HG02884 (cell line): Measurements from ENCODE around the gene WDR54.

Source experiments
- ATAC-seq: cut with Tn5 transposase; IDR thresholded peaks from one replicate; pipeline ENCODE4 v1.9.1; 2021; ENCODE audit warnings: mild to moderate bottlenecking, moderate library complexity; ENCODE audit not compliant: unreplicated experiment

WDR54 gene, protein sequence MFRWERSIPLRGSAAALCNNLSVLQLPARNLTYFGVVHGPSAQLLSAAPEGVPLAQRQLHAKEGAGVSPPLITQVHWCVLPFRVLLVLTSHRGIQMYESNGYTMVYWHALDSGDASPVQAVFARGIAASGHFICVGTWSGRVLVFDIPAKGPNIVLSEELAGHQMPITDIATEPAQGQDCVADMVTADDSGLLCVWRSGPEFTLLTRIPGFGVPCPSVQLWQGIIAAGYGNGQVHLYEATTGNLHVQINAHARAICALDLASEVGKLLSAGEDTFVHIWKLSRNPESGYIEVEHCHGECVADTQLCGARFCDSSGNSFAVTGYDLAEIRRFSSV

DNA sequence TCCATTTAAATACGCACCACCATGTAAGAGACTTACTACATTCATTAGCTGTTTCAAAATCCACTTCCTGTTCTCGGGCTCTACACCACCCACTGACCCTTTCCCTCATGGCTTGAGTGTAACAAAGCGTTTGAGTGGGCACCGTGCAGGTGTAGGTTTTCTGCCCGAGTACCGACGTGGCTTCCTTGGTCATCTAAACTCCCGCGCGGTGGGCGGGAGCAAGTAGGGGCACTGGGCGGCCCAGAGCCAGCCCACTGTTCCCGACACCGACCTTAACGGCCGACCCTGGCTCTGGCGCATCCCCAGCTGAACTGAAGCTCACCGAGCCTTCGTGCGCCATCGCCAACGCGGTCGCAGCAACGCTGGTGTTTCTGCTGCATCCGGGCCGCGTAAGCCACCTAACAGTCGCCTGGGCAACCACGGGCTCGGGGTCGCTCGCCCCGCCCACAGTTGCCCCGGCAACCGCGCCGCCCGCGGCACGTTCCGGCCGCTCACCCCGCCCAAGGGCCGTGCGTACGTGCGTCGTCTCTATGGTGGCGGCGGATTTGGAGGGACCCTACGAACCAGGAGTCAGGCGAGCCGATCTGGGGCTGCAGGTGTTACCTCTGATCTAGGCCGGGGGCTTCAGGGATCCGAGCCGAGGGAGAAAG lies at the start of gene WDR54, which contains the start of gene C2orf81:
Gene WDR54, plus strand, starts transcription at position 510 of the 650 bp plus-strand sequence. CDS start 424 bp downstream, outside the sequence.
Gene C2orf81, minus strand, starts transcription at position 399 of the 650 bp plus-strand sequence. Its CDS starts 59 bp downstream, at position 340.
- ATAC-seq, result peak; percentile 89

GRCh38 chr2:74372674-74373073 lies 48.9 kb upstream of the WDR54 start:
- ATAC-seq, result no peak

DNA sequence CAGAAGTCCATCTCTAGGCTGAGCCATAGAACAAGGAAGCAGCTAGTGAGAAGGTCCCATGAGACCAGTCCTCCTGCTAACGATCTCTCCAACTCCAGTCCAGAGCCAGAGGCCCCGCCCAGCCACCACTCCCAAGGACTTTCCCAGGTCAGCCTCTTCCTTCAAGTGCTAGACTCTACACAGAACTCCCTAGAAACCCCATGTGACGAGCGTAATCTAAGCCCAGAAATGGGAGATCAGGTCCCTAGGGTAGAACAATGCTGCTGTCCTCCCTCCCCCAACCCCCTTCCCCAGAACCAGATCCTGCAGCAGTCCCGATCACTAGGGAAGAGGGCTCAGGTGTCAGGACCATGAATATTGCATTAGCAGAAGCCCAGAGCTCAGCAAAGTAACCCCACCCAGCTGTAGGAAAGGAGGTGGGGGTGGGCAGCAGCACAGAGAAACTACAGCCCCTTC lies 48.3 kb upstream of the WDR54 start:
- no peak for ATAC-seq

- no peak for ATAC-seq
Measured at GRCh38 chr2:74373985-74374384, 47.5 kb upstream of the WDR54 start.

- no peak for ATAC-seq
Measured at GRCh38 chr2:74374509-74375205, 46.9 kb upstream of the WDR54 start.

- ATAC-seq, result no peak
Measured at GRCh38 chr2:74375838-74376237, 45.7 kb upstream of the WDR54 start.

- no peak for ATAC-seq
Measured at GRCh38 chr2:74378007-74378406, 43.5 kb upstream of the WDR54 start.

DNA sequence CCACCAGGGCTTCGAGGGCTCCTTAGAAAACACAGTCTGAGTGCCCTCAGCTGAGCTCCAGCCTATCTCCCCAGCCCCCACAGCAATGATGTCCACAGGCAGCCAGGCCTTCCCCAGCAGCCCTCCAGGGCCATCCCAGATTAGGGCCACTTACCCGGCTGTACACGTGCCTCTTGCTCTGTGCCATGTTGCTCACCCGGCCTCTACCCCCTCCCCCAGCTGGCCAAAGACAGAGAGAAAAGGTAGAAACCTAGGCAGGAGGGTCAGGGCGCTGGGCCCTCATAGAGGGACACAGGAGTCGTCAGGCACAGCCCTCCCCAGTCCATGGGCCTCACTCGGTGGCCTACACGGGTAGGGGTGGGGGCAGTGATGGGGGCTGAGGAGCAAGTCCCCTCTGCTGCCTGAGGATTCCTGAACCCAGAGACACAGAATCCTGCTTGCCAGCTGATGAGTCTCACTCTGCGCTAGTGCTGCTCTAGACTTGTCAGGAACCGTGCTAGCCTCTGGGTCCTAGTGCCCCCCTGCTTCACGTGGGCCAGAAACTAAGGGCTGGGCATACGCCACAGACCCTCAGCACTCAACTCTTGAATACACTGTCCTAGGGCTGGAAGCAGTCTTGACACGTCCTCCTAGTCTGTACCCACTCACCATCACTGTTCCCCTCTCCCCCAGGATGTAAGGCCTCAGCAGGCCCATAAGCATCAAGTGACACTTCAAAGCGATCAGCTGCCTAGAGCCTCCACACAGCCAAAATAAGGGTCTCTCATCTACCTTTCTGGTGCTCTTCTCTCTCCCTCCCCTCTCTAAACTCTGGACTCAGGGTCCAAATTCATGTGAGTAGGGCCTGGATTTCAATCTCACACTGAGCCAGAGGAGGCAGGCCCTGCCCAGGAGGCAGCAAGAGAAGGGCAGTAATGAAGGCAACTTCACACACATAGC lies 41.4 kb upstream of the WDR54 start, which contains the start of gene DCTN1:
Gene DCTN1, minus strand, starts transcription at position 461 of the 939 bp plus-strand sequence. Its CDS starts 274 bp downstream, at position 187.
- ATAC-seq, result no peak

GRCh38 chr2:74381751-74382150 lies 39.8 kb upstream of the WDR54 start:
- ATAC-seq, result no peak

DNA sequence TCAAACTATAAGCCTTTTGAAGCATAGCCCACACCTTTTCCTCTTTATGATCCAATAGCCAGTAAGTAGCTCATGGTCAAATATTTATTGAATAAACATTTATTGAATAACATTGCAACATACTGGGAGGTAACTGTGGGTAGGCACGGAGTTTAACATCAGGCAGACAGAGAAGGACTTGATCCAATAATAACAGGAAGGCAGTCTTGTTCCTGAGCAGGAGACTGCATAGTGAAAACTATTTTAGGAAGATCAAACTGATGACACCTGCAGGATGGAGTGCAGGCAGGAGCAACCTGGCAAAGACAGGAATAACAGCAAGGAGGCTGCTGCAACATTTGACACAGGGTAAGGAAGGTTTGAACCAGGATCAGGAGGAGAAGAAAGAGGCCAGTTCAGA lies 38.3 kb upstream of the WDR54 start:
- no peak for ATAC-seq

GRCh38 chr2:74384051-74384450 lies 37.5 kb upstream of the WDR54 start:
- ATAC-seq, result no peak

DNA sequence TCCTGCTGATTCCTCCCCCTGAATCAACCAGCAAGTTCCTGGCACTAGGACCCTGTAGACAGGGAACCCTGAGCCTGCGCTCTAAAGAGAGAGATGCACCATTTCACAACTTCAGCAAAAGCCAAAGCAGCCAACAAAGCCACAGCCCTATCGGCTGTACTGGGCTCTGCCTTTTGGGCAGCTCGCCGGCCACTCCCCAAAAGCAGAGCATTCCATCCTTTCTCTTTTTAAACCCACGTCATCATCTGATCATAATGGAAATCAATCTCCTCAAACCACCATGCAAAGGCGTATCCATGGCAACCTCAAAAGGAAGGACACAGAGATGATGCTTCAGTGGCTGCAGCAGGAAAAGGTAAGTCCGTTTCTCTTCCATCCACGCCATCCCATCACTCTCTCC lies 36.1 kb upstream of the WDR54 start:
- no peak for ATAC-seq

GRCh38 chr2:74387346-74387745 lies 34.2 kb upstream of the WDR54 start:
- ATAC-seq, result no peak

GRCh38 chr2:74390606-74391005 lies 30.9 kb upstream of the WDR54 start:
- no peak for ATAC-seq

- no peak for ATAC-seq
Measured at GRCh38 chr2:74391209-74391579, 30.3 kb upstream of the WDR54 start.

GRCh38 chr2:74391580-74392448 lies 29.7 kb upstream of the WDR54 start:
- no peak for ATAC-seq

DNA sequence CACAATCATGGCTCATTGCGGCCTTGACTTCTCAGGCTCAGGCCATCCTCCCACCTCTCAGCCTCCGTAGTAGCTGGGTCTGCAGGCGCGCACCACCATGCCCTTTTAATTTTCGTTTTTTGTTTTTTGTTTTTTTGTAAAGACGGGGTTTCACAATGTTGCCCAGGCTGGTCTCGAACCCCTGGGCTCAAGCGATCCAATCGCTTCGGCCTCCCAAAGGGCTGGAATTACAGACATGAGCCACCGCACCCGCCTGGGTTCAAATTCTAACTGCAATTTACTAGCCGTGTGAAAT lies 29.1 kb upstream of the WDR54 start:
- no peak for ATAC-seq

GRCh38 chr2:74393525-74393924 lies 28.0 kb upstream of the WDR54 start:
- no peak for ATAC-seq

DNA sequence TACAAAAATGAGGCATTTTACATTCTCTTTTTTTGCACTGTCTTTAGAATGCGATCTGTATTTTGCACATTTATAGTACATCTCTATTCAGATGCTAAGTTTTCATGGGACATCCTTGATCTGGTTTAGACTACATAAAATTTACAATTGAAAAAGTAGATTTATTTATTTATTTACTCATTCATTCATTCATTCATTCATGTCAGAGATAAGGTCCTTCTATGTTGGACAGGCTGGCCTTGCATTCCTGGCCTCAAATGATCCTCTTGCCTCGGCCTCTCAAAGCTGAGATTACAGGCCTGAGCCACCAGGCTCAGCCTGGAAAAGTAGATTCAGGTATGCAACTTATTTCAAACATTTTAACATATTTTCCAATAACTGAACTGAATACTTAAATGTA lies 25.4 kb upstream of the WDR54 start:
- ATAC-seq, result no peak

DNA sequence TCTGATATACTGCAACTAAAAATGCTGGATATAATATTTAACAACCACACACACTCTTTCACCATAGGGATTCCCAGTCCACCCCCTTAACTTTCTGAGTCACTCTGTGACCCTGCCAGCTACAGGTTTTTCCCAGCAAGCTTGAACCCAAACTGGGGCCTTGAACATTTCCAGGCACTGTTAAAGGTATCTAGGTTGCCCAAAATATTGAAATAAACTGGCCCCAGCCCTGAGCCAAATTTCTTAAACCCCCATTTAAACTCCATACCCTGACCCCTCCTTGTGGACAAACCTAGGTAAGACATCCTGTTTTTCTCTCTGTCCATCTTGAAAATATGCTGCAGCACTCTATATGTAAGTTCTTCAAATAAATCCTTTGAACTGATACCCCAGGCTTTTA lies 21.7 kb upstream of the WDR54 start:
- no peak for ATAC-seq
